Breast epithelium (tissue), 4 donors: ENCODE measurements around the gene KANSL3. TPM values are rescaled to one million over a fixed set of nuclear protein-coding genes. Genes with fewer than 3 reads are reported as not detected.

ENCODE experiments used
- DNase-seq, 2 donors: peaks; one replicate each; pipeline ENCODE4 v3.0.0-alpha.2; 2019; ENCODE audit warnings: low spot score in 2 of 2
- H3K27ac ChIP-seq, 2 donors: fragments of 200-600 bp; sonication (generic) in 1 of 2; one replicate each; pipeline ENCODE4 v1.5.1; 2016 to 2019; ENCODE audit warnings: mild to moderate bottlenecking in 1 of 2
- H3K27me3 ChIP-seq, 2 donors: fragments of 200-600 bp; sonication (generic) in 1 of 2; one replicate each; pipeline versions ENCODE4 v1.5.1 to v1.6.0; 2017 to 2019; ENCODE audit warnings: control low read depth in 1 of 2, mild to moderate bottlenecking in 1 of 2
- H3K36me3 ChIP-seq: fragments of 200-600 bp; one replicate; pipeline ENCODE4 v1.5.1; 2019
- H3K4me1 ChIP-seq, 2 donors: fragments of 200-600 bp; sonication (generic); one replicate each; pipeline ENCODE4 v1.5.1; 2016 to 2019; ENCODE audit warnings: control low read depth in 1 of 2
- H3K4me3 ChIP-seq, 3 donors: fragments of 200-600 bp; sonication (generic); 1 replicate in 2 of 3; 2 replicates in 1 of 3; pipeline ENCODE4 v1.5.1; 2016 to 2019; ENCODE audit warnings: mild to moderate bottlenecking in 3 of 3, moderate library complexity in 2 of 3
- H3K9me3 ChIP-seq, 2 donors: fragments of 200-600 bp; sonication (generic) in 1 of 2; one replicate each; pipeline ENCODE4 v1.5.1; 2016 to 2019; ENCODE audit warnings: control low read depth in 1 of 2
- POLR2A ChIP-seq: fragments of 450-650 bp; IDR thresholded peaks from one replicate; pipeline ENCODE4 v1.6.1; 2016; ENCODE audit warnings: antibody characterized with exemption, mild to moderate bottlenecking, moderate library complexity
- POLR2AphosphoS5 ChIP-seq, 3 donors: sonication (generic); formaldehyde crosslinking; IDR thresholded peaks; one replicate each; pipeline ENCODE4 v1.6.1; 2017; ENCODE audit warnings: antibody characterized with exemption in 3 of 3
- intact Hi-C: fragments of 100-400 bp; cut with DNase I; formaldehyde crosslinking; loops from one replicate; pipeline ENCODE4 v1.15.1; 2023; ENCODE audit warnings: low total_unique reads
- total RNA-seq, 3 donors: library from RNA; depleted of rRNA; stranded (reverse); fragments of >200 nt; gene quantifications; one replicate each; pipeline ENCODE4 v1.1.0, GENCODE V29; 2016
- TF ChIP-seq, protein P1 (sequence below), 3 donors: fragments of 450-650 bp; IDR thresholded peaks; one replicate each; pipeline ENCODE4 v1.5.1; 2016 to 2017; ENCODE audit warnings: antibody characterized with exemption in 3 of 3, mild to moderate bottlenecking in 3 of 3, moderate library complexity in 3 of 3

The KANSL3 gene
- total RNA-seq, 3 donors from 2014 or later, result 44.2 to 64.1 (median 53.1) TPM

DNA sequence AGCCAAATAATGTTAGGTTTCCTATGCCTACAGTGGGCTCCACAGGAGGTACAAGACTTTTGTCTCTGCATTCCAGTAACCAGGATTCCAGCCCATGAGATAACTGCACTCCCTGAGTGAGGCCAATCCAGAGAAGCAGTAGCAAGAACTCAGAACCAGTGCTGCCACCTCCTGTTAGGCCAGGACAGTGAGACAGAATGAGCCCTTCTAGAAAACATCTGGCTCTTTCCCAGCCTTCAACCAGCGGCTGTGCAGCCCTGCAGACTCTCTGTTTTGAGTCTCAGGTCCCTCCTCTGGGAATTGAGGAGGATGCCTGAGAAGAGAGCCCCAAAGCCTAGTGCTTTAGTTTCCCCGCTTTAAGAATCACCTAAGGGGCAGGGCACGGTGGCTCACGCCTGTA lies 57.3 kb downstream of the KANSL3 start:
- Histone ChIP-seq H3K9me3 (no peaks in the 10 kb centered on the region), H3K36me3 (no peaks in the 10 kb centered on the region), H3K4me3 (no peak overlapping the region), H3K27ac (no peak overlapping the region), H3K4me1 (no peaks in the 10 kb centered on the region), H3K27me3 (no peaks in the 10 kb centered on the region)
- intact Hi-C loops, result no loop called here
- no peak for DNase-seq
- TF ChIP-seq, protein P1, sequence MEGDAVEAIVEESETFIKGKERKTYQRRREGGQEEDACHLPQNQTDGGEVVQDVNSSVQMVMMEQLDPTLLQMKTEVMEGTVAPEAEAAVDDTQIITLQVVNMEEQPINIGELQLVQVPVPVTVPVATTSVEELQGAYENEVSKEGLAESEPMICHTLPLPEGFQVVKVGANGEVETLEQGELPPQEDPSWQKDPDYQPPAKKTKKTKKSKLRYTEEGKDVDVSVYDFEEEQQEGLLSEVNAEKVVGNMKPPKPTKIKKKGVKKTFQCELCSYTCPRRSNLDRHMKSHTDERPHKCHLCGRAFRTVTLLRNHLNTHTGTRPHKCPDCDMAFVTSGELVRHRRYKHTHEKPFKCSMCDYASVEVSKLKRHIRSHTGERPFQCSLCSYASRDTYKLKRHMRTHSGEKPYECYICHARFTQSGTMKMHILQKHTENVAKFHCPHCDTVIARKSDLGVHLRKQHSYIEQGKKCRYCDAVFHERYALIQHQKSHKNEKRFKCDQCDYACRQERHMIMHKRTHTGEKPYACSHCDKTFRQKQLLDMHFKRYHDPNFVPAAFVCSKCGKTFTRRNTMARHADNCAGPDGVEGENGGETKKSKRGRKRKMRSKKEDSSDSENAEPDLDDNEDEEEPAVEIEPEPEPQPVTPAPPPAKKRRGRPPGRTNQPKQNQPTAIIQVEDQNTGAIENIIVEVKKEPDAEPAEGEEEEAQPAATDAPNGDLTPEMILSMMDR (IDR thresholded peaks at IDR 0.05), result no peak
- no peak for TF ChIP-seq POLR2AphosphoS5 (IDR thresholded peaks at IDR 0.05)
- no peak for TF ChIP-seq POLR2A

DNA sequence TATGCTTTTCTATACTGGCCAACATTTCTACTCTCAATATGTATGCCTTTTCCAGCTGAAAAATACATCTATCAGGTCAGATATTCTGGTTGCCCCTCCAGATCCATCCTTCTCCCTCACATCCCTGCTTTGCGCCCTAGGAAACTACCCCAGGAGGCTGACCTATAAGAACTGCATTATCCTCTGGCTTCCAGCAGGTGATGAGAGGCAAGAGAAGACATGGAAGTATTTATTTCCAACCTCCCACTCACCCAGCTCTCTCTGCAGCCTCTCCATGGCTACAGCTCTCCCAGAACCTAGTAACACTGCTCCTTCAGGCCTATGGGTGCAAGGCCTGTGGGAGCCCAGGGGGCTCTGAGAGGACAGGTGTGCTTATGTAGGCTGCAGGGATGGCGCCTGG lies 58.7 kb downstream of the KANSL3 start:
- Histone ChIP-seq H3K27me3 (no peaks in the 10 kb centered on the region), H3K4me1 (no peaks in the 10 kb centered on the region), H3K4me3 (no peak overlapping the region), H3K9me3 (no peaks in the 10 kb centered on the region), H3K27ac (no peak overlapping the region), H3K36me3 (no peaks in the 10 kb centered on the region)
- DNase-seq, result no peak
- intact Hi-C loops, result no loop called here
- TF ChIP-seq POLR2AphosphoS5 (IDR thresholded peaks at IDR 0.05) (no peak), POLR2A (no peak)
- TF ChIP-seq, protein P1 (IDR thresholded peaks at IDR 0.05), result no peak

DNA sequence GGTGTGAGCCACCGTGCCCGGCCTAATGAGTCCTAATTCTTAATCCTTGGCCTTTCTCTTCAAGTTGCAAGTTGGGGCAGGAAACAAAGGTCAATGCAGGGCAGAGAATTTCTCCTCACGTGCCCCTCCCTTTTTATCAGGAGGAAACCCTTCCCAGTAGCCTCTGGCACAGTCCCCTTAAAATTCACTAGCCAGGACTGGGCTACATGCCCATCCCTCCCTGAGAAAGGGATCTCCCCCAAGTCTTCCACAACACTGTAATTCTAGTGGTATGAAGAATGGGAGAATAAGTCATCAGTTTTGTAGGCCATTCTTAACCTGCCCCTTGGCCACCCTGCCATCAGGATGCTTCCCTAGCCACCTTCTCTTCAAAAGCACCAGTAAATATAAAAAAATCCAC lies 59.4 kb downstream of the KANSL3 start:
- intact Hi-C loops, result no loop called here
- Histone ChIP-seq H3K27ac (no peak overlapping the region), H3K4me1 (no peaks in the 10 kb centered on the region), H3K27me3 (no peaks in the 10 kb centered on the region), H3K9me3 (no peaks in the 10 kb centered on the region), H3K4me3 (no peak overlapping the region), H3K36me3 (no peaks in the 10 kb centered on the region)
- TF ChIP-seq, protein P1 (IDR thresholded peaks at IDR 0.05), result no peak
- TF ChIP-seq POLR2AphosphoS5 (IDR thresholded peaks at IDR 0.05) (no peak), POLR2A (no peak)
- no peak for DNase-seq

DNA sequence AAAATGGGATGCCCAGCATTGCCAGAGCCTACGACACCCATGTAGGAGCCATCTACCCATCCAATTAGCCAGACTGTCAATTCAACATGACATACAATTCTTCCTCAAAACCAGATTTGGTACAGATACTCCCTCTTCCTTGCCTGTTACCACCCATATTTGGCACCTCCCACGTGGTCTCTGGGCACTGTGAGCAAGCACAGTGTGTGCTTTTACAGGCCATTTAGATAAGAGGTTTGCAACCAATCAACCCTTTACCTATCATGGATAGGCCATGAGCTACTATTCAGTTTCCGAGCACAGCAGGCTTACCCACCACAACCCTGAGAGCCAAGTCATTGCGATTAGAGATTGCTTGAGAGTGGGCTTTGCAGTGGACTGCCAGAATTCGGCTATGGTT lies 60.6 kb downstream of the KANSL3 start:
- Histone ChIP-seq H3K4me1 (no peaks in the 10 kb centered on the region), H3K36me3 (no peaks in the 10 kb centered on the region), H3K27ac (no peak overlapping the region), H3K4me3 (no peak overlapping the region), H3K27me3 (no peaks in the 10 kb centered on the region), H3K9me3 (no peaks in the 10 kb centered on the region)
- intact Hi-C loops, result no loop called here
- TF ChIP-seq POLR2A (no peak), POLR2AphosphoS5 (IDR thresholded peaks at IDR 0.05) (no peak)
- TF ChIP-seq, protein P1 (IDR thresholded peaks at IDR 0.05), result no peak
- DNase-seq, result no peak

DNA sequence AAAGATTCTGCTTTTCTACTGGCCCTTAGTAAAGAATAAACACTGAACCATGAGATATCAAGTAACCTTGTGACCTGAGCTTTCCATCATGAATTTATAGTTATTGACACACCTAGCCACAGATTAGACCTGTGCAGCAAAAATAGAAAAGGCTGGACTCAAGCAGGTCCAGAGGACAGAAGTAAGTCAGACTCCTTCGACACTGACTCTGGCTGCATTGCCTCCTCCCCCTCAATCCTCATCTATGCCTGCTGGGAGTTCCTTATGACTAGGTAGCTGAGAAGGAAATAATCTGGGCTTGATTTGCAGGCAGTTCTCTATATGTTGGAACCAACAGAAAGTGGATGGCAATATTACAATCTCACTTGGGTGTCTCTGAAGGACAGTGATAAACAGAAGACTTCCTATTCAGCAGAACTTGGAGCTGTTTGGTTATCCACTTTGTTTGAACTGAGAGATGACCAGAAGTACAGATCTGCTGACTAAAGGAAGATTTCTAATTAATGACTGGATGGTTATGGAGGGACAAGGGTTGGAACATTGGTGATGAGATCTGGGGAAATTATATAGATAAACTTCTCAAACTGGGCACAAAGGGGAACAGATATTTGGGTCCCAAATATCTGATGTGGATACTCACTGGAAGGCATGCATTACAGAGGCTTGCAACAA lies 62.2 kb downstream of the KANSL3 start:
- intact Hi-C loops, result no loop called here
- Histone ChIP-seq H3K27ac (no peak overlapping the region), H3K4me3 (no peak overlapping the region), H3K27me3 (no peaks in the 10 kb centered on the region), H3K4me1 (no peaks in the 10 kb centered on the region), H3K36me3 (no peaks in the 10 kb centered on the region), H3K9me3 (no peaks in the 10 kb centered on the region)
- no peak for DNase-seq
- no peak for TF ChIP-seq POLR2A
- TF ChIP-seq, protein P1 (IDR thresholded peaks at IDR 0.05), result no peak
- no peak for TF ChIP-seq POLR2AphosphoS5 (IDR thresholded peaks at IDR 0.05)
